GM12878 (cell line): Measurements from ENCODE around the gene TUBB4B.

Source experiments
- CEBPB ChIP-seq, 2 experiments: fragments of 150-350 bp in 1 of 2; IDR thresholded peaks; 2 replicates each; pipeline ENCODE4 v1.6.1; 2012 to 2014; ENCODE audit warnings: low read depth in 2 of 2, low read length in 2 of 2, borderline replicate concordance in 1 of 2, inconsistent platforms in 1 of 2
- CREM ChIP-seq: IDR thresholded peaks from 2 replicates; pipeline ENCODE4 v1.6.1; 2014; ENCODE audit warnings: antibody characterized with exemption, low read depth
- POLR2AphosphoS5 ChIP-seq: IDR thresholded peaks from 2 replicates; pipeline ENCODE4 v1.6.1; 2011; ENCODE audit warnings: mild to moderate bottlenecking, low read length, inconsistent platforms
- TF ChIP-seq, protein P1 (sequence below), 3 experiments: IDR thresholded peaks in 2 of 3; conservative IDR thresholded peaks in 1 of 3; 2 replicates each; pipeline ENCODE4 v1.5.1; 2011; ENCODE audit warnings: low read depth in 3 of 3, low read length in 3 of 3, mild to moderate bottlenecking in 3 of 3, control low read depth in 2 of 3, moderate library complexity in 2 of 3, inconsistent platforms in 1 of 3, mixed read lengths in 1 of 3; ENCODE audit not compliant: control insufficient read depth in 2 of 3, insufficient read depth in 1 of 3; ENCODE audit errors: extremely low read depth in 1 of 3
- TF ChIP-seq, protein P2 (sequence below): fragments of 450-650 bp; IDR thresholded peaks from 2 replicates; pipeline ENCODE4 v1.6.1; 2018; ENCODE audit warnings: mild to moderate bottlenecking, low read depth, moderate library complexity; ENCODE audit not compliant: partially characterized antibody
- TF ChIP-seq, protein P3 (sequence below): IDR thresholded peaks from 2 replicates; pipeline ENCODE4 v1.6.1; 2011; ENCODE audit warnings: mild to moderate bottlenecking, low read depth, low read length, moderate library complexity; ENCODE audit not compliant: insufficient replicate concordance

DNA sequence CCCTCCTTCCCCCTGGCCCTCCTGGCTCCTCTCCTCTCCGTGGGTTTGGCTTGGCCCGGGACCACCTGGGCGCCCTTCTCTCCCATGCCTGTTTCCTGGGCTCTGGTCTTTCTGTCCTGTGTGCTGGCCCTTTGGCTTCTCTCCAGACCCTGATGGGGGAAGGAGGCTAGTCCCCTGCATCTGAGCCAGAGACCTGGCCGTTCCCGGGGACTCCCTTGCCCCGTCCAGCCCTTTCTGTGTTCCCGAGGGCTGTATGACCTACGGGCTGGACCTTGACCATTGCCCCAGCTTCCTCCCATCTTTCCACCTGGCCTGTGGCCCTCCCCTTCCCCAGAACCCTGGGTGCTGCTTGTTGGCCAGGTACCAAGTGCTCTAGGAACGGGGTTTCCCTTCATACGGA, 22.4 kb downstream of the TUBB4B start:
- TF ChIP-seq CREM (no peak), POLR2AphosphoS5 (no peak), CEBPB (IDR thresholded peaks at IDR 0.05; ENCODE audit: borderline replicate concordance in 1 of 2, low read depth in 2 of 2, low read length in 2 of 2) (no peak)
- TF ChIP-seq, protein P1, sequence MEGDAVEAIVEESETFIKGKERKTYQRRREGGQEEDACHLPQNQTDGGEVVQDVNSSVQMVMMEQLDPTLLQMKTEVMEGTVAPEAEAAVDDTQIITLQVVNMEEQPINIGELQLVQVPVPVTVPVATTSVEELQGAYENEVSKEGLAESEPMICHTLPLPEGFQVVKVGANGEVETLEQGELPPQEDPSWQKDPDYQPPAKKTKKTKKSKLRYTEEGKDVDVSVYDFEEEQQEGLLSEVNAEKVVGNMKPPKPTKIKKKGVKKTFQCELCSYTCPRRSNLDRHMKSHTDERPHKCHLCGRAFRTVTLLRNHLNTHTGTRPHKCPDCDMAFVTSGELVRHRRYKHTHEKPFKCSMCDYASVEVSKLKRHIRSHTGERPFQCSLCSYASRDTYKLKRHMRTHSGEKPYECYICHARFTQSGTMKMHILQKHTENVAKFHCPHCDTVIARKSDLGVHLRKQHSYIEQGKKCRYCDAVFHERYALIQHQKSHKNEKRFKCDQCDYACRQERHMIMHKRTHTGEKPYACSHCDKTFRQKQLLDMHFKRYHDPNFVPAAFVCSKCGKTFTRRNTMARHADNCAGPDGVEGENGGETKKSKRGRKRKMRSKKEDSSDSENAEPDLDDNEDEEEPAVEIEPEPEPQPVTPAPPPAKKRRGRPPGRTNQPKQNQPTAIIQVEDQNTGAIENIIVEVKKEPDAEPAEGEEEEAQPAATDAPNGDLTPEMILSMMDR (IDR thresholded peaks at IDR 0.05 in 2 of 3, conservative IDR thresholded peaks at IDR 0.05 in 1 of 3; ENCODE audit: control insufficient read depth in 2 of 3, extremely low read depth in 1 of 3, insufficient read depth in 1 of 3, low read depth in 3 of 3, low read length in 3 of 3) = no peak
- TF ChIP-seq, protein P2, sequence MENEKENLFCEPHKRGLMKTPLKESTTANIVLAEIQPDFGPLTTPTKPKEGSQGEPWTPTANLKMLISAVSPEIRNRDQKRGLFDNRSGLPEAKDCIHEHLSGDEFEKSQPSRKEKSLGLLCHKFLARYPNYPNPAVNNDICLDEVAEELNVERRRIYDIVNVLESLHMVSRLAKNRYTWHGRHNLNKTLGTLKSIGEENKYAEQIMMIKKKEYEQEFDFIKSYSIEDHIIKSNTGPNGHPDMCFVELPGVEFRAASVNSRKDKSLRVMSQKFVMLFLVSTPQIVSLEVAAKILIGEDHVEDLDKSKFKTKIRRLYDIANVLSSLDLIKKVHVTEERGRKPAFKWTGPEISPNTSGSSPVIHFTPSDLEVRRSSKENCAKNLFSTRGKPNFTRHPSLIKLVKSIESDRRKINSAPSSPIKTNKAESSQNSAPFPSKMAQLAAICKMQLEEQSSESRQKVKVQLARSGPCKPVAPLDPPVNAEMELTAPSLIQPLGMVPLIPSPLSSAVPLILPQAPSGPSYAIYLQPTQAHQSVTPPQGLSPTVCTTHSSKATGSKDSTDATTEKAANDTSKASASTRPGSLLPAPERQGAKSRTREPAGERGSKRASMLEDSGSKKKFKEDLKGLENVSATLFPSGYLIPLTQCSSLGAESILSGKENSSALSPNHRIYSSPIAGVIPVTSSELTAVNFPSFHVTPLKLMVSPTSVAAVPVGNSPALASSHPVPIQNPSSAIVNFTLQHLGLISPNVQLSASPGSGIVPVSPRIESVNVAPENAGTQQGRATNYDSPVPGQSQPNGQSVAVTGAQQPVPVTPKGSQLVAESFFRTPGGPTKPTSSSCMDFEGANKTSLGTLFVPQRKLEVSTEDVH = no peak
- TF ChIP-seq, protein P3, sequence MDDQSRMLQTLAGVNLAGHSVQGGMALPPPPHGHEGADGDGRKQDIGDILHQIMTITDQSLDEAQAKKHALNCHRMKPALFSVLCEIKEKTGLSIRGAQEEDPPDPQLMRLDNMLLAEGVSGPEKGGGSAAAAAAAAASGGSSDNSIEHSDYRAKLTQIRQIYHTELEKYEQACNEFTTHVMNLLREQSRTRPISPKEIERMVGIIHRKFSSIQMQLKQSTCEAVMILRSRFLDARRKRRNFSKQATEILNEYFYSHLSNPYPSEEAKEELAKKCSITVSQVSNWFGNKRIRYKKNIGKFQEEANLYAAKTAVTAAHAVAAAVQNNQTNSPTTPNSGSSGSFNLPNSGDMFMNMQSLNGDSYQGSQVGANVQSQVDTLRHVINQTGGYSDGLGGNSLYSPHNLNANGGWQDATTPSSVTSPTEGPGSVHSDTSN = no peak
